Esophagus squamous epithelium (tissue), 5 donors: ENCODE measurements around the gene ASIP. TPM values are rescaled to one million over a fixed set of nuclear protein-coding genes. Genes with fewer than 3 reads are reported as not detected.
"Not testable (repeated sequence)": the region's sequence is repeated elsewhere in the genome, so short reads cannot be mapped to it uniquely, and the experiment has no call there.

ENCODE experiments used
- DNase-seq: peaks from one replicate; lab custom pipeline; 2025; lab: John Stamatoyannopoulos, UW
- H3K27ac ChIP-seq, 4 donors: fragments of 200-600 bp; sonication (generic); one replicate each; pipeline ENCODE4 v1.5.1; 2016 to 2019; ENCODE audit warnings: mild to moderate bottlenecking in 1 of 4
- H3K27me3 ChIP-seq, 4 donors: fragments of 200-600 bp; sonication (generic); 1 replicate in 3 of 4; 2 replicates in 1 of 4; pipeline versions ENCODE4 v1.5.1 to v1.6.0; 2017 to 2021; ENCODE audit warnings: antibody characterized with exemption in 1 of 4
- H3K36me3 ChIP-seq, 3 donors: fragments of 200-600 bp; sonication (generic); one replicate each; pipeline ENCODE4 v1.5.1; 2016 to 2019
- H3K4me1 ChIP-seq, 3 donors: fragments of 200-600 bp; sonication (generic); one replicate each; pipeline ENCODE4 v1.5.1; 2017 to 2019
- H3K4me3 ChIP-seq, 4 donors: fragments of 200-600 bp; sonication (generic); 1 replicate in 3 of 4; 2 replicates in 1 of 4; pipeline ENCODE4 v1.5.1; 2016 to 2019; ENCODE audit warnings: mild to moderate bottlenecking in 2 of 4, moderate library complexity in 1 of 4
- H3K9me3 ChIP-seq, 3 donors: fragments of 200-600 bp; sonication (generic); one replicate each; pipeline ENCODE4 v1.5.1; 2016 to 2019
- POLR2A ChIP-seq, 4 donors: fragments of 450-650 bp; IDR thresholded peaks; one replicate each; pipeline ENCODE4 v1.6.1; 2017; ENCODE audit warnings: antibody characterized with exemption in 4 of 4, mild to moderate bottlenecking in 4 of 4, moderate library complexity in 3 of 4
- WGBS, 2 donors: methylation state at CpG; one replicate each; pipeline ENCODE4 v1.1.5; 2018; 5-methylcytosine and 5-hydroxymethylcytosine counted together
- intact Hi-C: fragments of 100-400 bp; cut with DNase I; formaldehyde crosslinking; loops from one replicate; pipeline ENCODE4 v1.15.0; 2022
- total RNA-seq, 4 donors: library from RNA; depleted of rRNA; stranded (reverse); fragments of >200 nt; gene quantifications; one replicate each; pipeline ENCODE4 v1.1.0, GENCODE V29; 2016
- TF ChIP-seq, protein P1 (sequence below), 6 experiments: fragments of 450-650 bp in 4 of 6; fragments of 200-600 bp in 2 of 6; sonication (generic) in 2 of 6; IDR thresholded peaks; one replicate each; pipeline ENCODE4 v1.5.1; 2016 to 2019; ENCODE audit warnings: antibody characterized with exemption in 6 of 6, mild to moderate bottlenecking in 4 of 6, moderate library complexity in 4 of 6
- donor health status: DM: yes; HTN: yes; CAD: no.

The ASIP gene
- total RNA-seq, 4 donors from 2014 or later: not detected

DNA sequence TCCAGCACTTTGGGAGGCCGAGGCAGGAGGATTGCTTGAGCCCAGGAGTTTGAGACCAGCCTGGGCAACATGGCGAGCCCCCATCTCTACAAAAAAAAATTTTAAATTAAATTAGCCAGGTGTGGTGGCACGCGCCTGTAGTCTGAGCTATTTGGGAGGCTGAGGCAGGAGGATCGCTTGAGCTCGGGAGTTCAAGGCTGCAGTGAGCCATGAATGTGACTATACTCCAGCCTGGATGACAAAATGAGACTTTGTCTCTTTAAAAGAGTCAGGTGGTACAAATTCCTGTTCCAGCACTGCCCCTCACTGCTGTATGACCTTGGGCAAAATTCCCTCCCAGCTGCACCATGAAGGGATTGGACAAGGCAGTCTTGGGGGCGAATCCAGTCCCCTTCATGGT lies 33.5 kb downstream of the ASIP start:
- Histone ChIP-seq H3K4me3 (no peak overlapping the region), H3K27ac (no peak overlapping the region), H3K4me1 (peaks cover 0 to 11% (median 0%) of the 10 kb centered on the region in 3 donors), H3K27me3 (no peaks in the 10 kb centered on the region), H3K9me3 (no peaks in the 10 kb centered on the region), H3K36me3 (peaks cover 0 to 64% (median 12%) of the 10 kb centered on the region in 3 donors)
- TF ChIP-seq, protein P1, sequence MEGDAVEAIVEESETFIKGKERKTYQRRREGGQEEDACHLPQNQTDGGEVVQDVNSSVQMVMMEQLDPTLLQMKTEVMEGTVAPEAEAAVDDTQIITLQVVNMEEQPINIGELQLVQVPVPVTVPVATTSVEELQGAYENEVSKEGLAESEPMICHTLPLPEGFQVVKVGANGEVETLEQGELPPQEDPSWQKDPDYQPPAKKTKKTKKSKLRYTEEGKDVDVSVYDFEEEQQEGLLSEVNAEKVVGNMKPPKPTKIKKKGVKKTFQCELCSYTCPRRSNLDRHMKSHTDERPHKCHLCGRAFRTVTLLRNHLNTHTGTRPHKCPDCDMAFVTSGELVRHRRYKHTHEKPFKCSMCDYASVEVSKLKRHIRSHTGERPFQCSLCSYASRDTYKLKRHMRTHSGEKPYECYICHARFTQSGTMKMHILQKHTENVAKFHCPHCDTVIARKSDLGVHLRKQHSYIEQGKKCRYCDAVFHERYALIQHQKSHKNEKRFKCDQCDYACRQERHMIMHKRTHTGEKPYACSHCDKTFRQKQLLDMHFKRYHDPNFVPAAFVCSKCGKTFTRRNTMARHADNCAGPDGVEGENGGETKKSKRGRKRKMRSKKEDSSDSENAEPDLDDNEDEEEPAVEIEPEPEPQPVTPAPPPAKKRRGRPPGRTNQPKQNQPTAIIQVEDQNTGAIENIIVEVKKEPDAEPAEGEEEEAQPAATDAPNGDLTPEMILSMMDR (IDR thresholded peaks at IDR 0.05): no peak
- no peak for TF ChIP-seq POLR2A (IDR thresholded peaks at IDR 0.05)
- WGBS, 2 donors: 96 to 98% methylated on average over 7 of the region's 7 CpGs
- intact Hi-C loops: no loop called here
- DNase-seq: no peak

DNA sequence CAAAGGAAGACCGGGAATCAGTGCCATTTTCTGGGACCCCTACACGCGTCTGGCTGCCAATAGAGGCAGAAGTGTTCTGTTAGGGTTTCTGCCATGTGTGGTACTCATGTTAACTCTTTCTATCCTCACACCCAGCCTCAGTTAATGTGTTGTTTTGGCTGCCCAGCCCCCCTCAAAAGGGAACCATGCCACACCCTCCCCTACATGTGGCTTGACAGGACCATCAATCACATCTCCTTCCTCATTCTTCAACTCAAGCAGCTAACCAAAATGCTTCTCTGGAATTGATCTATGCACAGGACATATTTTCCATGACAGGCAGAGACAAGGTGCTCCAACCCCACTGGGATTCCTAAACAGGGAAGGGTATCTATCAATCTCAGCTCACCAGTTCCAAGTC lies 40.0 kb downstream of the ASIP start:
- Histone ChIP-seq H3K9me3 (no peaks in the 10 kb centered on the region), H3K4me3 (no peak overlapping the region), H3K27me3 (no peaks in the 10 kb centered on the region), H3K4me1 (no peaks in the 10 kb centered on the region), H3K36me3 (peaks cover 25 to 99% (median 30%) of the 10 kb centered on the region in 3 donors), H3K27ac (no peak overlapping the region)
- intact Hi-C loops: no loop called here
- no peak for DNase-seq
- TF ChIP-seq, protein P1 (IDR thresholded peaks at IDR 0.05): no peak
- TF ChIP-seq POLR2A (IDR thresholded peaks at IDR 0.05): no peak
- WGBS, 2 donors: 80 to 84% methylated on average over 2 to 3 of the region's 3 CpGs

DNA sequence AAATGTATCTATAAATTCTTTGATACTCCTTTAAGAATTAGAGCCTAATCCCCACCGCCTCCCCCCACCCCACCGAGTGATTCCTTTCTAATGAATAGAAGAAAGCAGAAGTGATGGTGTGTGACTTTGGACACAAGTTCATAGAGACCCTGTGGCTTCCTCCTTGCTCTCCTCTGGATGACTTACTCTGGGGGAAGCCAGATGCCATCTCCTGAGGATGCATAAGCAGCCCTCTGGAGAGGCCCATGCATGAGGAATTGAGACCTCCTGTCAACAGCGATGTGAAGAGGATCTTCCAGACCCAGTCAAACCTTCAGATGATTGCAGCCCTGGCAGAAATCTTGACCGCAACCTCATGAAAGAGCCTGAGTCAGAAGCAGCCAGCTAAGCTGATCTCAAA lies 40.8 kb downstream of the ASIP start:
- intact Hi-C loops: no loop called here
- no peak for DNase-seq
- Histone ChIP-seq H3K4me3 (no peak overlapping the region), H3K36me3 (peaks cover 25 to 99% (median 28%) of the 10 kb centered on the region in 3 donors), H3K27ac (no peak overlapping the region), H3K27me3 (no peaks in the 10 kb centered on the region), H3K9me3 (no peaks in the 10 kb centered on the region), H3K4me1 (no peaks in the 10 kb centered on the region)
- 80 to 88% methylated on average over 3 to 4 of the region's 4 CpGs for WGBS, 2 donors
- TF ChIP-seq POLR2A (IDR thresholded peaks at IDR 0.05): no peak
- TF ChIP-seq, protein P1 (IDR thresholded peaks at IDR 0.05): no peak

DNA sequence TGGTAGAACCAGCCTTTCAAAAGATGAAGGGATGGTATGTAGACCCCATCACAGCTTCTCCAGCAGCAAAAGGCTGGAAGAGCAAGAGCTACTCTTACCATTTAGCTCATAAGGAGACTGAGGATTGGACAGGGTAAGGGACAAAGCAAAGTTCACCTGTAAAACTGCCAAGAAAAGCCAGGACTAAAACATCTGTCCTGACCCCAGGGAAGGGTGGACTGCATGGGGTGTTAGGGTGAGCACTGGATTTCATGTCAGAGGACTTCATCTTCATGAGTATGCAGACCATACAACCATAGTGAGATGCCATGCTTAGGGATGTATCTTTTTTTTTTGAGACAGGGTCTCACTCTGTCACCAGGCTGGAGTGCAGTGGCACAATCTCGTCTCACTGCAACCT lies 42.6 kb downstream of the ASIP start:
- DNase-seq: no peak
- Histone ChIP-seq H3K27me3 (no peaks in the 10 kb centered on the region), H3K4me1 (no peaks in the 10 kb centered on the region), H3K27ac (no peak overlapping the region), H3K9me3 (no peaks in the 10 kb centered on the region), H3K4me3 (no peak overlapping the region), H3K36me3 (peaks cover 25 to 99% (median 28%) of the 10 kb centered on the region in 3 donors)
- 100% methylated on average over 1 of the region's 1 CpG for WGBS, 2 donors
- TF ChIP-seq POLR2A (IDR thresholded peaks at IDR 0.05): no peak
- TF ChIP-seq, protein P1 (IDR thresholded peaks at IDR 0.05): no peak
- intact Hi-C loops: no loop called here

- H3K4me1 ChIP-seq: no peaks in the 10 kb centered on the region
- no peak for TF ChIP-seq POLR2A (IDR thresholded peaks at IDR 0.05)
- TF ChIP-seq, protein P1 (IDR thresholded peaks at IDR 0.05): no peak
- intact Hi-C loops: no loop called here
- WGBS, 2 donors: 93 to 96% methylated on average over 6 to 9 of the region's 16 CpGs
- H3K27me3 ChIP-seq: no peaks in the 10 kb centered on the region
- no peaks in the 10 kb centered on the region for H3K9me3 ChIP-seq
- H3K4me3 ChIP-seq: no peak overlapping the region
- no peak for DNase-seq
- peaks cover 24 to 100% (median 42%) of the 10 kb centered on the region in 3 donors for H3K36me3 ChIP-seq
- no peak overlapping the region for H3K27ac ChIP-seq
Observed at GRCh38 chr20:34285450-34285849, 44.2 kb downstream of the ASIP start.

- H3K9me3 ChIP-seq, intact Hi-C loops, DNase-seq, H3K27me3 ChIP-seq, H3K4me1 ChIP-seq, H3K4me3 ChIP-seq, H3K27ac ChIP-seq: not testable (repeated sequence)
- peaks cover 32 to 100% (median 48%) of the 10 kb centered on the region in 3 donors for H3K36me3 ChIP-seq
- 96% methylated on average over 4 of the region's 5 CpGs for WGBS, 2 donors
Observed at GRCh38 chr20:34287500-34287899, 46.3 kb downstream of the ASIP start.
